ENCODE results near the gene KCNQ4.

- no peak for TF ChIP-seq POLR2A (IDR thresholded peaks at IDR 0.05; ENCODE audit: control extremely low read depth in 1 of 2, low read depth in 2 of 2, low read length in 2 of 2)
- no peak for TF ChIP-seq JUND (IDR thresholded peaks at IDR 0.05; ENCODE audit: low read length)
- TF ChIP-seq BACH1 (IDR thresholded peaks at IDR 0.05; ENCODE audit: low read length) = no peak
- no peak for TF ChIP-seq CTCF (IDR thresholded peaks at IDR 0.05; ENCODE audit: control extremely low read depth in 1 of 3, insufficient read depth in 1 of 3, low read depth in 1 of 3, low read length in 3 of 3)
- no peak for TF ChIP-seq EGR1 (IDR thresholded peaks at IDR 0.05; ENCODE audit: borderline replicate concordance, low read depth, low read length)
- no peak for TF ChIP-seq GABPA (IDR thresholded peaks at IDR 0.05; ENCODE audit: borderline replicate concordance, insufficient read depth, low read length)
- TF ChIP-seq RFX5 (IDR thresholded peaks at IDR 0.05; ENCODE audit: borderline replicate concordance, low read depth, low read length) = no peak
- TF ChIP-seq SIN3A (conservative IDR thresholded peaks at IDR 0.05 in 1 of 2, IDR thresholded peaks at IDR 0.05 in 1 of 2; ENCODE audit: low read depth in 1 of 2, low read length in 2 of 2) = no peak
- TF ChIP-seq CHD7 (IDR thresholded peaks at IDR 0.05; ENCODE audit: insufficient replicate concordance, low read length) = no peak
- no peak for TF ChIP-seq EZH2 (IDR thresholded peaks at IDR 0.05; ENCODE audit: low read depth, low read length, severe bottlenecking)
- TF ChIP-seq TAF1 (IDR thresholded peaks at IDR 0.05; ENCODE audit: low read depth, low read length) = no peak
Measured at GRCh38 chr1:40787737-40788560, 4.4 kb downstream of the KCNQ4 start.
